HCT116 (cell line): ENCODE measurements around the gene HNF1B. TPM values are rescaled to one million over a fixed set of nuclear protein-coding genes. Genes with fewer than 3 reads are reported as not detected.

Source experiments
- ATAC-seq: fragments of 200-7000 bp; cut with Tn5 transposase; 2 replicates; pipeline ENCODE4 v1.9.1; 2020; ENCODE audit warnings: mild to moderate bottlenecking, moderate library complexity
- BruUV-seq: library from RNA; stranded (reverse); fragments of 400-500 nt; replicated peaks from 2 replicates; lab custom pipeline; 2021; lab: Mats Ljungman, UMichigan
- CTCF ChIA-PET: fragments of 300-600 bp; sonication (Branson Sonifier 250); formaldehyde crosslinking; loops from one replicate; lab custom pipeline; 2021; ENCODE audit warnings: antibody characterized with exemption; lab: Charles Lee
- POLR2A ChIA-PET: fragments of 300-600, 350-600 bp; sonication (Branson Sonifier 250); formaldehyde crosslinking; loops from one replicate; lab custom pipeline; 2021; ENCODE audit warnings: antibody characterized with exemption; lab: Charles Lee
- RAD21 ChIA-PET, 2 experiments: fragments of 300-600 bp; sonication (Branson Sonifier 250); formaldehyde crosslinking; loops; one replicate each; lab custom pipeline; 2023; ENCODE audit warnings: low total read pairs in 2 of 2; ENCODE audit not compliant: uncharacterized antibody in 2 of 2, unreplicated experiment in 2 of 2, low non-redundant PET in 1 of 2; lab: Charles Lee
- DNase-seq: peaks from one replicate; pipeline ENCODE4 v3.0.0-alpha.2; 2010; ENCODE audit warnings: low read depth, low spot score
- H2AFZ ChIP-seq: fragments of 200-600 bp; shearing (Covaris generic), sonication (generic); 2 replicates; pipeline ENCODE4 v1.6.1; 2017; ENCODE audit warnings: low read depth, mixed run types, mixed read lengths, antibody characterized with exemption, low read length; ENCODE audit not compliant: poor library complexity, severe bottlenecking
- H3K27ac ChIP-seq: 2 replicates; pipeline ENCODE4 v1.5.1; 2012; ENCODE audit warnings: low read depth, low read length
- H3K27me3 ChIP-seq: fragments of 200-600 bp; sonication (generic); 2 replicates; pipeline ENCODE4 v1.6.1; 2016; ENCODE audit warnings: mixed run types, low read length, mixed read lengths; ENCODE audit not compliant: insufficient read depth
- H3K36me3 ChIP-seq, 2 experiments: fragments of 200-500 bp in 1 of 2; fragments of 200-600 bp in 1 of 2; sonication (Bioruptor generic) in 1 of 2; sonication (generic) in 1 of 2; 2 replicates each; pipeline versions ENCODE4 v1.5.1 to v1.6.1; 2014 to 2016; ENCODE audit warnings: low read length in 2 of 2, inconsistent platforms in 1 of 2, mixed read lengths in 1 of 2, mixed run types in 1 of 2; ENCODE audit not compliant: insufficient read depth in 2 of 2, control insufficient read depth in 1 of 2
- H3K4me1 ChIP-seq, 2 experiments: fragments of 200-600 bp in 1 of 2; sonication (generic) in 1 of 2; 2 replicates each; pipeline versions ENCODE4 v1.5.1 to v1.6.1; 2012 to 2017; ENCODE audit warnings: low read length in 2 of 2, inconsistent platforms in 1 of 2, mild to moderate bottlenecking in 1 of 2, mixed read lengths in 1 of 2, mixed run types in 1 of 2, moderate library complexity in 1 of 2; ENCODE audit not compliant: insufficient read depth in 2 of 2, control insufficient read depth in 1 of 2
- H3K4me2 ChIP-seq: fragments of 200-600 bp; sonication (generic); 2 replicates; pipeline ENCODE4 v1.6.1; 2017; ENCODE audit warnings: mixed run types, low read length, mixed read lengths
- H3K4me3 ChIP-seq, 2 experiments: fragments of 200-600 bp in 1 of 2; sonication (generic) in 1 of 2; replicated peaks in 1 of 2; 2 replicates each; pipeline ENCODE4 v1.5.1; 2011 to 2016; ENCODE audit warnings: low read length in 2 of 2, control low read depth in 1 of 2, low read depth in 1 of 2, mild to moderate bottlenecking in 1 of 2, mixed read lengths in 1 of 2, mixed run types in 1 of 2
- H3K79me2 ChIP-seq: fragments of 200-600 bp; sonication (generic); 2 replicates; pipeline ENCODE4 v1.6.1; 2017; ENCODE audit warnings: mild to moderate bottlenecking, mixed run types, low read length, moderate library complexity, mixed read lengths; ENCODE audit not compliant: insufficient read depth
- H3K9ac ChIP-seq: fragments of 200-600 bp; sonication (generic); 2 replicates; pipeline ENCODE4 v1.6.1; 2016; ENCODE audit warnings: low read length, mixed read lengths
- H3K9me2 ChIP-seq: fragments of 200-600 bp; sonication (generic), shearing (Covaris generic); 2 replicates; pipeline ENCODE4 v1.6.1; 2017; ENCODE audit warnings: mixed run types, mild to moderate bottlenecking, moderate library complexity; ENCODE audit not compliant: insufficient read depth
- H3K9me3 ChIP-seq, 2 experiments: fragments of 200-500 bp in 1 of 2; fragments of 200-600 bp in 1 of 2; sonication (Bioruptor generic) in 1 of 2; sonication (generic) in 1 of 2; 2 replicates each; pipeline ENCODE4 v1.6.1; 2014 to 2017; ENCODE audit warnings: low read length in 2 of 2, mixed read lengths in 2 of 2, inconsistent platforms in 1 of 2, low read depth in 1 of 2, mild to moderate bottlenecking in 1 of 2, mixed run types in 1 of 2, moderate library complexity in 1 of 2; ENCODE audit not compliant: control insufficient read depth in 1 of 2, insufficient read depth in 1 of 2
- H4K20me1 ChIP-seq: fragments of 200-600 bp; sonication (generic), shearing (Covaris generic); 2 replicates; pipeline ENCODE4 v1.6.1; 2017; ENCODE audit warnings: mixed run types, mild to moderate bottlenecking, moderate library complexity; ENCODE audit not compliant: insufficient read depth
- ATF3 ChIP-seq: IDR thresholded peaks from 2 replicates; pipeline ENCODE4 v1.6.1; 2012
- CBX3 ChIP-seq: IDR thresholded peaks from 2 replicates; pipeline ENCODE4 v1.6.1; 2012; ENCODE audit warnings: low read depth
- CTCF ChIP-seq, 3 experiments: fragments of 200-600 bp in 1 of 3; sonication (generic) in 1 of 3; IDR thresholded peaks in 2 of 3; conservative IDR thresholded peaks in 1 of 3; 2 replicates each; pipeline ENCODE4 v1.5.1; 2012 to 2017; ENCODE audit warnings: low read depth in 2 of 3, low read length in 2 of 3, antibody characterized with exemption in 1 of 3, borderline replicate concordance in 1 of 3, control low read depth in 1 of 3, mild to moderate bottlenecking in 1 of 3, mixed read lengths in 1 of 3, mixed run types in 1 of 3, moderate library complexity in 1 of 3; ENCODE audit not compliant: insufficient read depth in 1 of 3
- EGR1 ChIP-seq: IDR thresholded peaks from 2 replicates; pipeline ENCODE4 v1.6.1; 2012; ENCODE audit warnings: low read depth
- ELF1 ChIP-seq: IDR thresholded peaks from 2 replicates; pipeline ENCODE4 v1.6.1; 2012; ENCODE audit warnings: low read depth, borderline replicate concordance
- EZH2 ChIP-seq: fragments of 200-600 bp; sonication (generic); IDR thresholded peaks from 2 replicates; pipeline ENCODE4 v1.6.1; 2017; ENCODE audit warnings: antibody characterized with exemption, mixed run types
- FOSL1 ChIP-seq: IDR thresholded peaks from 2 replicates; pipeline ENCODE4 v1.6.1; 2012; ENCODE audit warnings: low read depth
- JUND ChIP-seq: IDR thresholded peaks from 2 replicates; pipeline ENCODE4 v1.6.1; 2012
- POLR2A ChIP-seq: IDR thresholded peaks from 2 replicates; pipeline ENCODE4 v1.7.0; 2011; ENCODE audit warnings: borderline replicate concordance; ENCODE audit not compliant: insufficient read depth, insufficient read length; ENCODE audit errors: extremely low read depth
- RAD21 ChIP-seq: IDR thresholded peaks from 2 replicates; pipeline ENCODE4 v1.6.1; 2012; ENCODE audit warnings: low read depth, mild to moderate bottlenecking
- SIN3A ChIP-seq: IDR thresholded peaks from 2 replicates; pipeline ENCODE4 v1.6.1; 2012; ENCODE audit warnings: low read depth
- SRF ChIP-seq: IDR thresholded peaks from 2 replicates; pipeline ENCODE4 v1.6.1; 2012; ENCODE audit warnings: low read depth
- TCF7L2 ChIP-seq: IDR thresholded peaks from 2 replicates; pipeline ENCODE4 v1.7.0; 2011; ENCODE audit warnings: borderline replicate concordance, inconsistent platforms; ENCODE audit not compliant: insufficient read depth, insufficient read length; ENCODE audit errors: extremely low read depth
- ZBTB33 ChIP-seq: IDR thresholded peaks from 2 replicates; pipeline ENCODE4 v1.6.1; 2011; ENCODE audit warnings: mild to moderate bottlenecking, low read length, moderate library complexity; ENCODE audit not compliant: insufficient replicate concordance; ENCODE audit errors: extremely low read depth
- ZFX ChIP-seq: fragments of 450-650 bp; IDR thresholded peaks from 2 replicates; pipeline ENCODE4 v1.6.1; 2017
- ZNF274 ChIP-seq: fragments of 200-500 bp; sonication (Bioruptor generic); IDR thresholded peaks from 2 replicates; pipeline ENCODE4 v1.6.1; 2014; ENCODE audit warnings: mild to moderate bottlenecking, low read depth, low read length, inconsistent platforms
- intact Hi-C: fragments of 100-400 bp; cut with micrococcal nuclease; formaldehyde crosslinking; loops from 2 replicates; pipeline ENCODE4 v1.10.0; 2022
- total RNA-seq: library from RNA; stranded (reverse); gene quantifications from one replicate; pipeline ENCODE4 v1.2.1, GENCODE V29; 2021; ENCODE audit not compliant: unreplicated experiment

The HNF1B gene
- total RNA-seq, 1 experiment from 2014 or later, result 3.6 TPM

- Histone ChIP-seq H3K4me3 (no peak overlapping the region), H3K27me3 (no peaks in the 10 kb centered on the region), H3K4me2 (no peak overlapping the region), H2AFZ (no peak overlapping the region), H3K4me1 (no peaks in the 10 kb centered on the region; a peak in 1 of 4 replicates), H4K20me1 (no peaks in the 10 kb centered on the region), H3K9ac (no peak overlapping the region), H3K79me2 (no peaks in the 10 kb centered on the region), H3K36me3 (no peaks in the 10 kb centered on the region), H3K9me2 (no peaks in the 10 kb centered on the region), H3K9me3 (no peaks in the 10 kb centered on the region), H3K27ac (no peak overlapping the region)
- BruUV-seq, result no TSS peak
- ChIA-PET RAD21 (no interaction called here), CTCF (no interaction called here), POLR2A (no interaction called here)
- TF ChIP-seq TCF7L2 (no peak), ELF1 (no peak), FOSL1 (no peak), JUND (no peak), ZBTB33 (no peak), EZH2 (no peak), CTCF (IDR thresholded peaks at IDR 0.05 in 2 of 3, conservative IDR thresholded peaks at IDR 0.05 in 1 of 3; ENCODE audit: borderline replicate concordance in 1 of 3, insufficient read depth in 1 of 3, low read depth in 2 of 3, low read length in 2 of 3) (no peak), POLR2A (no peak), ZFX (no peak), SIN3A (no peak), RAD21 (no peak), EGR1 (no peak), CBX3 (no peak), ZNF274 (no peak), ATF3 (no peak), SRF (no peak)
- ATAC-seq (no peak), DNase-seq (no peak)
- intact Hi-C loops, result no loop called here
These were observed 14.3 kb upstream of the HNF1B start for GRCh38 chr17:37759014-37759637.
